ENCODE data around the gene ZDHHC13.

Gene ZDHHC13

GRCh38 chr11:19208959-19209546 lies 92.1 kb downstream of the ZDHHC13 start:
- no peak for DNase-seq (ENCODE audit: low read depth)

GRCh38 chr11:19209617-19210370 lies 92.8 kb downstream of the ZDHHC13 start:
- no peak for DNase-seq (ENCODE audit: low read depth)

- no peak for DNase-seq (ENCODE audit: low read depth)
Measured at GRCh38 chr11:19216021-19216420, 99.1 kb downstream of the ZDHHC13 start.

- no peak for DNase-seq (ENCODE audit: low read depth)
Measured at GRCh38 chr11:19216709-19217374, 99.9 kb downstream of the ZDHHC13 start.

GRCh38 chr11:19218216-19218615 lies 101.2 kb downstream of the ZDHHC13 start:
- no peak for DNase-seq (ENCODE audit: low read depth)

GRCh38 chr11:19218786-19219460 lies 102.0 kb downstream of the ZDHHC13 start:
- DNase-seq (ENCODE audit: low read depth) = no peak

- no peak for DNase-seq (ENCODE audit: low read depth)
Measured at GRCh38 chr11:19220903-19221724, 104.1 kb downstream of the ZDHHC13 start.

GRCh38 chr11:19225123-19225522 lies 108.2 kb downstream of the ZDHHC13 start:
- no peak for DNase-seq (ENCODE audit: low read depth)

- DNase-seq (ENCODE audit: low read depth) = no peak
Measured at GRCh38 chr11:19225581-19225980, 108.6 kb downstream of the ZDHHC13 start.
